PC-9 (cell line): ENCODE measurements around the gene MYOM3.

Experiments used
- EZH2 ChIP-seq: fragments of 200-600 bp; sonication (generic); IDR thresholded peaks from 2 replicates; pipeline ENCODE4 v1.8.0; 2017; ENCODE audit warnings: antibody characterized with exemption, low read depth
- TF ChIP-seq, protein P1 (sequence below): fragments of 200-600 bp; sonication (generic); conservative IDR thresholded peaks from 2 replicates; pipeline ENCODE4 v1.6.1; 2017; ENCODE audit warnings: mixed run types, antibody characterized with exemption, mild to moderate bottlenecking, moderate library complexity

DNA sequence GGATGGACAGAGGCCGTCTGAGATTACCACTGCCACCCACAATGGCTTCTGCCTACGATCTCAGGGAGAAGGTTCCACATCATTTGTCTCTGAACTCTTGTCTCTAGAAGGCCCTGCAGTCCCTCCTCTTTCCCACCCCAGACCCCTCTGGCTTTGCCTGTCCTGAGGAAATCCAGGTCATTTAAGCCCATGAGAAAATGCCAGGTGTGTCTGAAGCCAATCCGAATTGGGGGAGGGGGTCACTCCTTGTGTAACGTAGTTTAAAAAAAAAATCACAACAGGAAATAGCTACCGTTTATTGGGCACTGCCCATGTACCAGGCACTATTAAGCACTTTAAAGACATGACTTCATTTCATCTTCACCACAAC, 7.5 kb upstream of the MYOM3 start:
- TF ChIP-seq, protein P1, sequence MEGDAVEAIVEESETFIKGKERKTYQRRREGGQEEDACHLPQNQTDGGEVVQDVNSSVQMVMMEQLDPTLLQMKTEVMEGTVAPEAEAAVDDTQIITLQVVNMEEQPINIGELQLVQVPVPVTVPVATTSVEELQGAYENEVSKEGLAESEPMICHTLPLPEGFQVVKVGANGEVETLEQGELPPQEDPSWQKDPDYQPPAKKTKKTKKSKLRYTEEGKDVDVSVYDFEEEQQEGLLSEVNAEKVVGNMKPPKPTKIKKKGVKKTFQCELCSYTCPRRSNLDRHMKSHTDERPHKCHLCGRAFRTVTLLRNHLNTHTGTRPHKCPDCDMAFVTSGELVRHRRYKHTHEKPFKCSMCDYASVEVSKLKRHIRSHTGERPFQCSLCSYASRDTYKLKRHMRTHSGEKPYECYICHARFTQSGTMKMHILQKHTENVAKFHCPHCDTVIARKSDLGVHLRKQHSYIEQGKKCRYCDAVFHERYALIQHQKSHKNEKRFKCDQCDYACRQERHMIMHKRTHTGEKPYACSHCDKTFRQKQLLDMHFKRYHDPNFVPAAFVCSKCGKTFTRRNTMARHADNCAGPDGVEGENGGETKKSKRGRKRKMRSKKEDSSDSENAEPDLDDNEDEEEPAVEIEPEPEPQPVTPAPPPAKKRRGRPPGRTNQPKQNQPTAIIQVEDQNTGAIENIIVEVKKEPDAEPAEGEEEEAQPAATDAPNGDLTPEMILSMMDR: no peak
- TF ChIP-seq EZH2: no peak
